Putamen (tissue), 1 donor: ENCODE measurements around the gene S100A7.

ENCODE experiments used
- DNase-seq: peaks from one replicate; pipeline ENCODE4 v3.0.0-alpha.2; 2016; ENCODE audit warnings: low spot score

Gene S100A7

GRCh38 chr1:153460551-153460950 lies at the start of gene S100A7:
TSS of gene S100A7 (minus strand) at chr1:153460651. CDS start at chr1:153459013, 1,638 bp downstream.
- no peak for DNase-seq

DNA sequence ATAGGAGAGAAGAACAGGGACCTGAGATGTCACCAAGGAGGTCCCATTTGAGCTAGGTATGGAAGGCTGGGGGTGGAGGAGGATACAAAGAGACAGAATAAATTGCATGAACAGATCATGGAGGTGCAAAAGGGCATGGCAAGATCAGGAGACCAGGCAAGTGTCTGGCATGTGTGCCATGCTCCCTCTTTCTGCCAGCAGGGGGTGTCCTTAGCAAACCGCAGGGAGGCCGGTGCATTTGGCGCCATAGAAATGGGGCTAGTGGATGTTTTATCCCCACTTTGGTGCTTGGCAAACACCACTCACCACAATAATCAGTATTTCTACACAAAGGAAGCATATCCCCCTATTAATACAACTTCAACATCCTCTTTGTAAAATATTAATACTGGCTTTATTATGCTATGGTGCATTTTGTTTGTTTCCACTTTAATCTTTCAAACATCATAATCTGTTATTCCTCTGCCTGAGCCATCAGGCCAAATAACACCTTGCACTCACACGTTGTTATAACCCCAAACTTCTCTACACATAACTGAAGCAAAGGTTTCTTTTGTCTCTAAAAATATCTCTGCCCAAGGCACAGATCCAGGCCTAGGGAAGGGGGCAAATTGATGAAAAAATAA lies 49.4 kb upstream of the S100A7 start:
- DNase-seq, result no peak

- DNase-seq, result no peak
Observed at GRCh38 chr1:153509036-153509435, 48.6 kb upstream of the S100A7 start.

- no peak for DNase-seq
Observed at GRCh38 chr1:153507926-153508583, 47.6 kb upstream of the S100A7 start.

GRCh38 chr1:153506831-153507413 lies 46.5 kb upstream of the S100A7 start:
- DNase-seq, result no peak

DNA sequence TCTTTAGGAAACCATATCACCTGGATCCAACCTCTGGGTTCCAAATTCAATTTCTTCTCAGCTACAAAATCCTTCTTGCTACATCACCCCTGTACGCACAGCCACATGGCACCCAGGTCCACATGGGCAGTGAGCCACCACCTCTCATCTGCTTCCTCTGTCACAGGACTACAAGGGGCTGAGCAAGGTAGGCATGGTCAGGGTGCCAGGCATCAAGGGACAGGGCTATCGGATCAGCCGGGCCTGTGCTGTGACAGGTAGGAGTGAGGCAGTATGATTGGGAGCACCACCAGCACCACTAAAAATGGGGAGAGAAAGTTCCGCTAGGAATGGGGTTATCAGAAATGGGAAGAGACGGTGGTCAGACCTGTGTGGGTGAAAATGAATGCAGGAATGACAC lies 45.9 kb upstream of the S100A7 start:
- no peak for DNase-seq

GRCh38 chr1:153505576-153505975 lies 45.1 kb upstream of the S100A7 start:
- no peak for DNase-seq

DNA sequence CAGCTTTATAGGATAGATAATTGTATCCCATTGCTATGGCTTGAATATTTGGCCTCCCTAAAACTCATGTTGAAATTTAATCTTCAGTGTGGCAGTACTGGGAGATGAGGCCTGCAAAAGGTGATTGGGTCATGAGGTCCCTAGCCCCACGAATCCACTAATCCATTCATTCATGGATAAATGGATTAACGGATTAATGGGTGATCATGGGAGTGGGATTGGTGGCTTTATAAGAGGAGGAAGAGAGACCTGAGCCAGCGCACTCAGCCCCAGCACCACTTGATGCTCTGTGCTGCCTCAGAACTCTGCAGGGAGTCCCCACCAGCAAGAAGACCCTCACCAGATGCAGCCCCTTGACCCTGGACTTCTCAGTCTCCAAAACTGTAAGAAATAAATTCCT lies 43.3 kb upstream of the S100A7 start:
- no peak for DNase-seq

DNA sequence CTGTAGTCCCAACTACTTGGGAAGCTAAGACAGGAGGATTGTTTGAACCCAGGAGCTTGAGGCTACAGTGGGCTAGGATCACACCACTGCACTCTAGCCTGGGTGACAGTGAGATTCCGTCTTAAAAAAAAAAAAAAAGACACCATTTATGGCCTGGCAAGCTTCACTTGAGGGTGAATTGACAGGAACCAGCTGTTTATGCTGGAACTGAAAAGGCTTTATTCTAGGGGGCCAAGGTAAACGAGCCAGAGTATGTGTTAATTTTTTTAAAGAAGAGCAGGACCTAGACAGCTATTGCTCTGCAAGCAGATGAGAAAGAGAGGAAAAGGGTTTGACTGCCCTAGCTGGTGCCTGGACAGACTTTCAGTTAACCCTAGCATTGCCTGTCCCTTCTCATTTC lies 38.3 kb upstream of the S100A7 start:
- DNase-seq, result no peak

DNA sequence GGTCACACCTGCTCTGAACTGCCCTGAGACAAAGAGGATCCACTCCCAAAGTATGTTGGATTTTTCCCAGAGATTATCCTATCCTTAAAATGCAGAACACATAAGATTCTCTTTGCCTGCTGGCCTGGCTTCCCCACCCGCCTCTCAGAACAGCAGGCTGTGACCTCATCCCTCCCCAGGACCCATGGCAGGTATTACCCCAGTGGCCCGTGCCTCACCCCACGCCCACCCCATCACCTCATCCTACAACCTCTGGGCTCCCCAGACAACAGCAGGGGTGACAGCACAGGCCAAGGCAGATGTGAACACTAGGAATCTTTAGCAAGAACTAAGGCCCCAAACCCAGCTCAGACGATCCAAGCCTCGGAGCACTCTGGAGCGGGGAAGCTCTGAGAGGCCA lies 35.1 kb upstream of the S100A7 start:
- no peak for DNase-seq

GRCh38 chr1:153494976-153495535 lies 34.6 kb upstream of the S100A7 start:
- no peak for DNase-seq

GRCh38 chr1:153493343-153493960 lies 33.0 kb upstream of the S100A7 start:
- DNase-seq, result no peak

- no peak for DNase-seq
Observed at GRCh38 chr1:153490272-153491051, 30.0 kb upstream of the S100A7 start.

GRCh38 chr1:153488731-153489130 lies 28.3 kb upstream of the S100A7 start:
- no peak for DNase-seq

GRCh38 chr1:153487707-153488106 lies 27.3 kb upstream of the S100A7 start:
- no peak for DNase-seq

GRCh38 chr1:153485863-153486262 lies 25.4 kb upstream of the S100A7 start:
- DNase-seq, result no peak

GRCh38 chr1:153483776-153484175 lies 23.3 kb upstream of the S100A7 start:
- no peak for DNase-seq

- DNase-seq, result no peak
Observed at GRCh38 chr1:153481124-153481523, 20.7 kb upstream of the S100A7 start.

DNA sequence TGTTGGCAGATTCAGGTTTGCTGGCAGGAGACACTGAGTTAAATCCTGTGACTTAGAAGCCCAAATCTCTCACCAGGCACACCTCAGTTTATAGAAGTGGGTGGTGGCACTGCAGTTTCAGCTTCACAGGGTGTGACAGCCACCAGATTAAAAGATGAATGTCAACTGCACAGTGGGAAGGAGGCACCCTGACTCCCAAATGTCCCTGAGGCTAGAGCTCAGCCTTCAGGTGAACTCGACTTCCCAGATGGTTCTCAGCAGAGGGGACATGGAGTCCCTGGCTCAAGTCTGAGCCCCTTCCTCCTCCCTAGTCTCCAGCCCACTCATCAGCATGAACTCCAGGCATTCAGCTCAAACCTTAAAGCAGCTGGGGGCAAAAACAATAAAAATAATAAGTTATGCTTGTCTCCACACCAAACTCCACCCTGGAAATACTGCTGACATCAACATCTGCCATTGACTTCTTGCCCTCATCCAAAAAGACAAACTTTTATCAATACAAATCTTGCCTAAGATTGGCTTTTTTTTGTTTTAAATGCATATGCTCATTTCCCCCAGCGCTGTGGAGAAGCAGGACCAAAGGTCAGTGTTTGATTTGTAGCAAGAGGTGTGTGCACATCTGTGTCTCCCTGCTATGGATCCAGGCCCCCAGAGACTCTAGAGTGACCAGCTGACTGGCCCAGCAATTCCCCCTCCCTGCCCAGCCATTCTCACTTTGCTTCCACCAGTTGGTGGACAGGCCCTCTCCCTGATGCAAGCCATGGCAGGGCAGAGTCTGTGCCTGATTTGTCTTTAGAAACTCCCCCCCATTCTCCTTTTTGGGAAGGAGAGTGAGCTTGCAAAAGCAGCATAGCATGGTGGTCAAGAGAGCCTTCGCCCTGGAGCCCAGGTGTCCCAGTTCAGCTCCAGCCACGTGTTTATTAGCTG lies 18.5 kb upstream of the S100A7 start:
- DNase-seq, result no peak

GRCh38 chr1:153478047-153478691 lies 17.7 kb upstream of the S100A7 start:
- no peak for DNase-seq
